ENCODE measurements around the gene MIEF2.

The MIEF2 gene

GRCh38 chr17:18245038-18245776 is 15.3 kb upstream of the MIEF2 start:
- H3K27me3 ChIP-seq (ENCODE audit: insufficient read depth, low read length), result no peaks in the 10 kb centered on the region

GRCh38 chr17:18246109-18246725 is 14.2 kb upstream of the MIEF2 start:
- Histone ChIP-seq H3K4me3 (ENCODE audit: low read depth, low read length, poor library complexity, severe bottlenecking) (no peak overlapping the region), H3F3A (ENCODE audit: insufficient read depth, low read length) (no peaks in the 10 kb centered on the region), H3K4me2 (ENCODE audit: low read length) (no peak overlapping the region), H3K9me3 (ENCODE audit: low read length) (no peaks in the 10 kb centered on the region), H3K9ac (ENCODE audit: low read length) (no peak overlapping the region), H4K20me1 (ENCODE audit: insufficient read depth, low read length) (no peaks in the 10 kb centered on the region), H3K27ac (ENCODE audit: low read depth, low read length, poor library complexity, severe bottlenecking) (no peak overlapping the region), H3K9me2 (ENCODE audit: low read depth, low read length) (no peaks in the 10 kb centered on the region), H3K27me3 (ENCODE audit: insufficient read depth, low read length) (no peaks in the 10 kb centered on the region), H2AFZ (ENCODE audit: low read length) (no peak overlapping the region), H3K4me1 (ENCODE audit: insufficient read depth, low read length, severe bottlenecking) (no peaks in the 10 kb centered on the region), H3K79me2 (ENCODE audit: insufficient read depth, low read length) (no peaks in the 10 kb centered on the region), H3K36me3 (ENCODE audit: insufficient read depth, low read length) (peaks cover 52% of the 10 kb centered on the region)
- TF ChIP-seq CTCF (IDR thresholded peaks at IDR 0.05; ENCODE audit: low read length) (no peak), EZH2 (IDR thresholded peaks at IDR 0.05; ENCODE audit: borderline replicate concordance, low read length) (no peak)

More at GRCh38 chr17:18245038-18245776, 15.3 kb upstream of the MIEF2 start:
- H4K20me1 ChIP-seq (ENCODE audit: insufficient read depth, low read length), result no peaks in the 10 kb centered on the region
- no peaks in the 10 kb centered on the region for H3K4me1 ChIP-seq (ENCODE audit: insufficient read depth, low read length, severe bottlenecking)
- H3K9me3 ChIP-seq (ENCODE audit: low read length), result no peaks in the 10 kb centered on the region
- H3K79me2 ChIP-seq (ENCODE audit: insufficient read depth, low read length), result no peaks in the 10 kb centered on the region
- H2AFZ ChIP-seq (ENCODE audit: low read length), result no peak overlapping the region
- no peak overlapping the region for H3K4me3 ChIP-seq (ENCODE audit: low read depth, low read length, poor library complexity, severe bottlenecking)
- no peak overlapping the region for H3K9ac ChIP-seq (ENCODE audit: low read length)
- H3K9me2 ChIP-seq (ENCODE audit: low read depth, low read length), result no peaks in the 10 kb centered on the region
- H3F3A ChIP-seq (ENCODE audit: insufficient read depth, low read length), result no peaks in the 10 kb centered on the region
- peaks cover 42% of the 10 kb centered on the region for H3K36me3 ChIP-seq (ENCODE audit: insufficient read depth, low read length)
- no peak overlapping the region for H3K4me2 ChIP-seq (ENCODE audit: low read length)
- no peak for TF ChIP-seq EZH2 (IDR thresholded peaks at IDR 0.05; ENCODE audit: borderline replicate concordance, low read length)
- TF ChIP-seq CTCF (IDR thresholded peaks at IDR 0.05; ENCODE audit: low read length), result no peak
- H3K27ac ChIP-seq (ENCODE audit: low read depth, low read length, poor library complexity, severe bottlenecking), result no peak overlapping the region

GRCh38 chr17:18246880-18247612 is 13.4 kb upstream of the MIEF2 start:
- Histone ChIP-seq H3K36me3 (ENCODE audit: insufficient read depth, low read length) (peaks cover 58% of the 10 kb centered on the region), H3K4me1 (ENCODE audit: insufficient read depth, low read length, severe bottlenecking) (no peaks in the 10 kb centered on the region), H3K9ac (ENCODE audit: low read length) (no peak overlapping the region), H3K27me3 (ENCODE audit: insufficient read depth, low read length) (no peaks in the 10 kb centered on the region), H3K79me2 (ENCODE audit: insufficient read depth, low read length) (no peaks in the 10 kb centered on the region), H3K9me2 (ENCODE audit: low read depth, low read length) (no peaks in the 10 kb centered on the region), H3K27ac (ENCODE audit: low read depth, low read length, poor library complexity, severe bottlenecking) (no peak overlapping the region), H4K20me1 (ENCODE audit: insufficient read depth, low read length) (no peaks in the 10 kb centered on the region), H2AFZ (ENCODE audit: low read length) (no peak overlapping the region), H3K9me3 (ENCODE audit: low read length) (no peaks in the 10 kb centered on the region), H3K4me2 (ENCODE audit: low read length) (no peak overlapping the region), H3K4me3 (ENCODE audit: low read depth, low read length, poor library complexity, severe bottlenecking) (no peak overlapping the region), H3F3A (ENCODE audit: insufficient read depth, low read length) (no peaks in the 10 kb centered on the region)
- TF ChIP-seq CTCF (IDR thresholded peaks at IDR 0.05; ENCODE audit: low read length) (no peak), EZH2 (IDR thresholded peaks at IDR 0.05; ENCODE audit: borderline replicate concordance, low read length) (no peak)

Measured in OCI-LY1 (cell line).